Measurements from ENCODE around the gene EPHA6. TPM values are rescaled to one million over a fixed set of nuclear protein-coding genes. Genes with fewer than 3 reads are reported as not detected.

The EPHA6 gene
- total RNA-seq, 1 donor from 2014 or later: 1.1 TPM

DNA sequence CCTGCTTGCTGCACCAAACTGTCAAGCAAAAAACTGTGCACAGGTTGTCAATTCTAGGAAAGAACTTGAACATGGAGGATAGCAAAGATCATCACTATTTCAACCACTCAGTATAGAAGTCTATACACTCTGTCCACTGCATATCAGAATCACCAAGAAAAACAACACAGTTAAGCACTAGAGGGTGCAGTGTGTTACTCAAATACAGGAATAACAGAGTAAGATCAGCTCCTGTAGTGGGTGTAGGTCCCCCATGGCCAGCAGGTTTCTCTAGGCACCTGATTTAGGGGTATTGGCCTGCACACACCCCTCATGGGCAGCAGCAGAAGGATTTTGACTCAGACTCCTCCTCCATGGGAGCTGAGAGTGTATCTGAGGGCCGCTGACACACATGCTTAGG, 464.1 kb downstream of the EPHA6 start:
- no peak for DNase-seq

DNA sequence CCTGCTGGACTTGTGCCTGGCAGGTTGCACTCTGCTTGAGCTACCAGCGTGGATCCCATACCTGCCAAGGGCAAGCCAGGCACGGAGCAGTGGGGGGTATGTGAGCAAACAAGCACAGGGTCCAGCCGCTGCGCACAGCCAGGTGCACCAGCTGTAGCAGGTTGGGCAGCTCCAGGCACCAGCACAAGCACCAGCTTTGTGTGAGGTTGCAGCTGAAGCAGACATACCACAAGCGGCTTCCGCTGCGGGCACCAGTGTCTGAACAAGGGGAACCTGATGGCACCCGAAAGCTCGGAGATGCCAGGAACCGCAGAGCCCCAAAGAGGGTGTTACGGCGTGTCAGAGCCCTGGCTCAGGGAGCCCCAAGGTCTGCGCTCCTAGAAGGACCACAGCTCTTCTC, 477.5 kb downstream of the EPHA6 start:
- no peak for DNase-seq

DNA sequence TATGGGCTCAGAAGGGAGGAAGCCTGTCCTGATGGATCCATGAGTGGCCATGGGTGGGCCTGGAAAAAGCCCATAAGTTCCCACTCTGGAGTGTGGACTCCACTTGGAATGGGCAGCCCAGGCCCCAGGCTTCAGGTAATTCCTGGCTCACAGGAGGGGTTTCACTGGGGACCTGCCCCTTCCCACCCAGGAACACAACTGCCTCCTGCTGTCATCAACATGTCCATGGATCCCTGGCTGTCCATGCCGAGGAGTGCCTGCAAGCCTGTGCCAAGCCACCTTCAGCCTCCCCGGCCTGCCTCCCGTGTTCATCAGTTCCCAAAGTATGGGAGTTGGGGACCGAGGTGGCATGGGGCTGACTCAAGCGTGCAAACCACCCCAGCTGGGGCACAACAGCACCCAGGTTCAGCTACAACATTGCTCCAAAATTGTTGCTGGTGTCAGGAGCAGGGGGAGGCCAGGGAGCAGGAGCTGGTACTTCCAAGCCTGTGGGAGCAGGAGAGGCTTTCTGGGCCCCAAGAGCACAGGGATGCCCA, 479.3 kb downstream of the EPHA6 start:
- DNase-seq: no peak

DNA sequence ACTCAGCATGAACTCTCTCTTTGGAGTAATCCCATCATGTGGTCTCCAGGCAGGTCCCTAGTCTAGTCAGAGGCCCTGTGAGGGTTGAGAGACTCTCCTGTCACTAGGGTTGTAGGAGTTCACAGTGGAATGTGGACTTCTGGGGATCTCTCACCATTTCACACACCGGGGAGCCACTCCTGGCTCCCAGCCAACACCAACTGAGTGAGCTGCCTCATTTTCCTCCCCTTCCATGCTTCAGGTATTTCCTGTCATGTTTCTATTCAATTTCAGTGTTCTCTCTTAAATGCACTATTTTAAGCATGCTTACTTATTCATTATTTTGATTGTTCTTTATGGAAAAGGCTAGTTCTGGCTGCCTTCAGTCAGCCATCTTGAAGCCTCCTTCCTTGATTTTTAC, 482.6 kb downstream of the EPHA6 start:
- no peak for DNase-seq

DNA sequence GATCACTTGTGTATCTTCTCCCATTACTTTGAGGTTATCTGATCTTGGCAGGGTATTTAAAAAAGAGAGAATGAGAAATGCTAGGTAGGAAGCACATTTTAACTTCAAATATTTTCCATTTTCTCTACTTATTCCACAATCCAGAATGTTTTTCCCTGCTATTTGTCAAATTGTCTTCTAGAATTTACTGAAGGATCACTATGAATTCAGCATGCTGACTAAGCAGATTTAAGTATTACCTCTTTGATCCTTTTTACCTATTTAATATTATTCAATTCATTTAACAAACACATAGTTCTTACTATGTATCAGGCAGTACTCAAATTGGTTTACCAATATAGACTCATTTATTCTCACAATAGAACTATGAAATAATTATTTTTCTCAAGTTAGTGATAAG, 486.7 kb downstream of the EPHA6 start:
- no peak for DNase-seq

DNA sequence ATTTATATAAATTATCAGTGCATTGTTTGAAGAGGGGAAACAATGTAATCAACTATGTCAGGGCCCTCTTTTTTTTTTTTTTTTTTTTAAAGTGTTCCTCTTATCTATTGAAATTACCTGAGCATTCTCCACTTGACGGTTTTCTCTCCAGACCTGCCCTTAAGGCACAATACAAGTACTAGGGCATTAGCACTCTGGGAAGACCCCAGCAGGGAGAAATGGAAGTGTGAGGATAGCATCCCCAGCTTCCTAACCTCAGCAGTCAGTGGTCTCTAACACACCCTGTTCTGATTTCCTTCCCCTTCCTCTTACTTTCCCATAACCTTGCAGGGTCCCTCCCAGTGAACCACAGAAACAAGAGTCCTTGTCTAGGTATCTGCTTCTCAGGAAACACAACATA, 491.8 kb downstream of the EPHA6 start:
- DNase-seq: no peak

DNA sequence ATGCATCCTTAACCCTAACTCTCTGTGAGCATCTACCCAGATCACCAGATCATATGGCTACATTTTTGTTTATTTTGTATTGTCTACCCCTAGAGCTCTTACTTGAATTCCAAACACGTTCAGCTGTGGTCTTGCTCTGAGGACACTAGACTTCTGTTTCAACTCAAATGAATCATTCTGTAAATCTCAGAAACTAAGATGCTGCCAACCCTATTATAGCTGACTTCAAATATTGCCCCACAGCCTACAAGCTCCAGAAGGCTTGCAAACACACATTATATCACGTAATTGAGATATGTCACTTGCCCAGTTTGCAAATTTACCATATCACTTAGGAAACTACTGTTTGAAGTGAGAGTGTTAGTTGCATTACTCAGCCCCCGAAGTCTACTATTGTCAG, 524.0 kb downstream of the EPHA6 start:
- DNase-seq: no peak

DNA sequence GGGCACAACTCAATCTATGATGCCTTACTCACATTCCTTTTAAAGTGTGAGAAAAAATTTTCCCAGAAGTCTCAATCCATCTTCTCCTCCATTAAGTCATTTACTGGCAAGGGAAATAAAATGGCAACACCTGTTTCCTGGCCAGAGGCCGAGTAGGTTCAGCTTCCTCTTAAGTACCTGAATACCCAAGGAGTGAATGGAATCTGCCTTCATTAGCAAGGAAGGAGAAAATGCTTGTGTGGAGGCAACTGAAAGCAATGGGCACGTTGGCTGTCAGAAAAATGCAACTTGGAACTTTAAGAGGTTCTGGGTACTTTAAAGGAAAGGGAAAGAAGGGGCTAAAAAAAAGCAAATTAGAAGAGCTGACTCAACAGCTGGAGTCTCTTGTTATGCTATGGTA, 526.5 kb downstream of the EPHA6 start:
- DNase-seq: no peak

DNA sequence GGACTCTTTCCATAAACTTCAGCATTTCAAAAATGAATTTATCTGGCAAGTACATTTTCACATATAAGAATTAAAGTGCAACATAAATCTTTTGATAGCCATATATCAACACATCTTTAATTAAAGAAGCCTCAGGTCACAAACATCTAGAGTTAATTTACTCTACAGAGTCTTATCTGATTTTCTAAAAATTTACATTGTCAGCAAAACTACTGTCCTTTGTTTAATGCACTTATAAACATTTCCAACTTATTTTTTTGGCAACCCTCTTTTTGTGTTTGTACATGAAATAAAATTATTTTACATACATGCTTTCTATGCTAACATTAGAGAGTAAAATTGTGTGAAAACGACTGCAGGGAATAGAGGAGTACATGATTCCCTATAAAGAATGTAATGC, 533.4 kb downstream of the EPHA6 start:
- no peak for DNase-seq

DNA sequence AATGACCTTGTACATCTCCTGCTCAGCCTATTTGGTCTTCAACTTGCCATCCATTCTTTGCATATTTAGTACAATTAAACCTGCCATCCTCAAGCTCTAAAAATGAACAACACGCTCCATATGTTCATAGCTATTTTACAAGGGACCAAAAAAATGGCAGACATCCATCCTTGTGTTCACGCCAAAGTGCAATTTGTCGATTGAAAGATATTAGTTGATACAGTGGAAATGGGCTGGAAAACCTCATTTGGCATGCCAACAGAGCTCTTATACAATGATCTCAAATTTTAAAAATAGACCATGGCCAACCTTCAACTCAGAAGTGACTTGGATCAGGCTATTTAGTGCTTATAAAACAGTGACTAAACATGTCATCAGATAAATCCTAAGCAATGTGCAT, 536.6 kb downstream of the EPHA6 start:
- DNase-seq: peak; percentile 5

DNA sequence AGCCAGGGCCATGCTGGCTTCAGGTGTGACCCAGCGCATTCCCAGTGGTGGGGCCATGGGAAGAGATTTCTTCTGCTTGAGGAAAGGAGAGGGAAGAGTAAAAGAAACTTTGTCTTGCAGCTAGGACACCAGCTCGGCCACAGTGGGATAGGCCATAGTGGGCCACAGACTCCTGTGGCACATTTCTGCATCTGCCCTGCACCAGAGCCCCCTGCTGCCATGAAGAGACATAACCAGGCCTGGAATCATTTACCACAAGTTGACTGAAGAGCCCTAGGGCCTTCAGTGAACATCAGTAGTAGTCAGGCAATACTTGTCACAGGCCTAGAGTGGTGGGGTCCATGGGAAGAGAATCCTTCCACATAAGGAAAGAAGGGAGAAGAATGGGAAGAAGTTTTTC, 538.8 kb downstream of the EPHA6 start:
- no peak for DNase-seq

DNA sequence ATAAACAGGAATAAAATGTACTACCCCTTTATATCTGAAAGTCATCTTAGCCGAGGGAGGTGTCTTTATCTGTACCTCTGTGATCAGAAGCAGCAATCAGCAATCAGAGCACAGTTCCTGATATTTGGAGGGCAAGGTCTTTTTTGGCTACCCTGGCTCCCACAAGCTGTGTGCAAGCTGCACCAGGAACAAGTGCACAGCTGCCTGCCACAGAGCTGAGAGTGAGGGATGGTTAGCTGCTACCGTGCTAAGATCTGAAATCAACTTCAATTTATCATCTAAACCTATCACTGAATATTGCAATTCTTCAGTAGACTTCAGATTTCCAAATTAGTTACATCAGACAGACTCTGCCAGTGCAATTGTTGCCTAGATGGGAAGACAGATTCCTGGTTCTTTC, 545.6 kb downstream of the EPHA6 start:
- DNase-seq: no peak

DNA sequence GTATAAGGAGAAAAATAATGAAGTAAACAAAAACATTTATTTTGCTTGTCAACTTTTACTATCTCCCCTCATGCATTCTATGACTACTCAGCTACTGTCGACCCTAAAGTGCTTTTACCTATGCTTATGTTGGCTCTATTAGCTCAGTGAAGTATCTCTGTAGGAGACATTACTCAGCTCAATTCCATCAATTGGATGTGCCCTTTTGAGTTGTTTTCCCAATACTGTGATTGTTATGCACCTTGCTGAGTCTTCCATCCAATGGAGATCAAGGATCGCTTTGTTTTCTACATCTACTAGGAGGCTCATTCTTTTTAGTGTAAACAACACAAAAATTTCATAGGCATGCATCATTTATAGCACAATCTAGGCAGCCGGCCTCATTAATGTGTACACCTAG, 546.4 kb downstream of the EPHA6 start:
- no peak for DNase-seq

DNA sequence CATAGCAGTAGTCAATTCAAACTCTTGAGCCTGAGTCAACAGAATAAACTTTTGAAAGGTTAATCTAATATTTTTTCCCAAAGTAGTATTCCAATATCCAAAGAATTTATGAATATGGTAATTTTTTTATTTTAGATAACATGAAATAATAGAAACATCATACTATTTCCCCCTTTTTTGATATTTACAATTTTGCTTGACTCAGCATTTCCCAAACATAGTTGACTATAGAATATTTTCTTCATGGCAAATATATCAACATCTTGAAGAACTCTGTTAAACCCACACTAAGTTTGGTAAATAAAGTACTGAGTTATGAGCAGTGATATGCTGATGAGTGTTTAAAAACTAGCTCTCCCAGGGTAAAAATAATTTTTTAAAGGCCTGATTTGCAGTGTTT, 570.2 kb downstream of the EPHA6 start:
- DNase-seq: no peak

DNA sequence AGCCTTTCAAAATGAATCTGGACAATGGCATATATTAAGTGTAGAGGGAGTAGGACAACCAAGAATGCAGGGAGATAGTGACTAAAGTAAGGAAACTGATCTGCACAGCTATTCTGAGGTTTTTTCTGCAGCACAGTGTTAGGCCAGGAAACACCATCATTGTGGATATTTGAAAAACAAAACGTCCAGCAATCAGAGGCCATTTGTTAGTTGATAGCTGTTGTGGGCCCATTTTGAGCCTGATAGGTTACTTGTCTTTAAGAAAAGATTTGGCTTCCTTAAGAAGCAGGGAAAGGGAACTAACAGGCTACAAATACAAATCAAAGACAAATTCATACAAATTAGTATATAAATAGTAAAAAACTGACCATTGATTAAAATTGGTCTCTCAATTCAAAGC, 574.4 kb downstream of the EPHA6 start:
- no peak for DNase-seq

DNA sequence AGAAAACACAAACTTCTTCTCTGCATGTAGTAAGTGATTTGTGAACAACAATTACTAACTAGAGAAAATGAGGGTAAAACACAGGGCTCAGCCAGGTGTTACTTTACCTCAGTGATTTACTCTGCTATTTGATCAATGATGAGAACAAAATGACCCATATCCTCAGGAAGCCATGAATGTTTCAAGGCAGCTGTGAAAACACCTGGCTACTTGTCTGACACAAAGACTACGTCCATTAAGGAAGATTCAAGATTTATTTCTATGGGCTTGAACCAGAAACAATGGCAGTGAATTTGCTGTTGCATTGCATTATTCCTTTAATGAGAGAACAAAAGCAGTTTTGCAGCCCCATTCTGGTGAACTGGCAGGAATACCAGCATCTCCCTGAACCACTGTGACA, 575.5 kb downstream of the EPHA6 start:
- no peak for DNase-seq

DNA sequence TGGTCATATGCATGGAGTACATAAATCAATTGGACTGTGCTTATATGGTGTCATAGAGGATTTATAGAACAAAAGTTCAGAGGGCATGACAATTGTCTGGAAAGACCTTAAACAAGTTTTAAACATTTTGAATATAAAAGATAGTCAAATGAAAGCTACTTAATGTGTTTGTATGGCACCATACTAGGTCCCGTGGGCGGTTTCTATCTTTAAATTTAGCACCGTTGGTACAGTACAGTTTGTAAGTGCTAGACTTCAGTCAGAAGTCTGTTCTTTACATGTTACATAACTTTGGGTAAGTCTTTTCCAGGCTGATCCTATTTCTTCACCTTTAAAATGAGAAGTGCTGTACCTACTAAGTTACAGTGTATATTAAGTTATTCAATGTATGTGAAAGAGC, 576.8 kb downstream of the EPHA6 start:
- DNase-seq: no peak

DNA sequence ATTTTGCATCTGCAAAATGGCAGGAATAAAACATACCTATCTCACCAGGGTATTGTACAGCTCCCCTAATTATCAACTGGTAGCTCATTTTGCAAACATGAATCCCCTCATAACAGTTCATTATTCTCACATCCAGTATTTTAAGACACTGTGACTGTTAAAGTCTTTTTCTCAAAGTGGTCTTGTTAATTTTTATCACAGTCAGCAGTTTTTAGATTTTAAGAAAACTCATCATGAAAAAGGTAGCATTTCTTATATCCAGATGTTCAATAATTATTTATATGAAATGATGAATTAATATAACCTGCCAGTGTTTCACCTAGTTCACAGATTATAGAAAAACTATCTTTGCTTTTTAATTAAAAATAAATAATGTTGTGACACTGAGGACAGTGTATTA, 595.2 kb downstream of the EPHA6 start:
- no peak for DNase-seq

DNA sequence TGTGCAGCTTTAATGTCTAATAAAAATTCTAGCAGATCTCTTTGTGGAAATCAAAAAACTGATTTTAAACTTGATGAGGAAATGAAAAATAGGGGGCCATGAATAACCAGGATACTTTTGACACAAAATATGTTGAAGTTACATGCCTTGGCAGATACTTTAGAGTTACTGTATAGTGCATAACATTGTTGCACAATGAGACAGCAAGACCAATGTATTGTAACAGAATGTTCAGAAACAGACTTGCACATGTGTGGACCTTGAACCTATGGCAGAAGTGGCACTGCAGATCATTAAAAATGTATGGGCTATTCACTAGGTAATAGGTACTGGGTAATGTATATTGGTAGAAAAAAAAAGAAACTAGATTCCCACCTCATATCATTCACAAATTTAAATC, 607.2 kb downstream of the EPHA6 start:
- no peak for DNase-seq

DNA sequence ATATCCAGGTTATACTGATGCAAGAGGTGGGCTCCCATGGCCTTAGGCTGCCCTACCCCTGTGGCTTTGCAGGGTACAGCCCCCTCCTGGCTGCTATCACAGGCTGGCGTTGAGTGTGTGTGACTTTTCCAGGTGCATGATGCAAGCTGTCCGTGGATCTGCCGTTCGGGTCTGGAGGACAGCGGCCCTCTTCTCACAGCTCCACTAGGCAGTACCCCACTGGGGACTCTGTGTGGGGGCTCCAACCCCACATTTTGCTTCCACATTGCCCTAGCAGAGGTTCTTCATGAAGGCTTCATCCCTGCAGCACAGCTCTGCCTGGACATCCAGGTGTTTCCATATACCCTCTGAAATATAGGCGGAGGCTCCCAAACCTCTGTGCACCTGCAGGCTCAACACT, 610.6 kb downstream of the EPHA6 start:
- DNase-seq: no peak

DNA sequence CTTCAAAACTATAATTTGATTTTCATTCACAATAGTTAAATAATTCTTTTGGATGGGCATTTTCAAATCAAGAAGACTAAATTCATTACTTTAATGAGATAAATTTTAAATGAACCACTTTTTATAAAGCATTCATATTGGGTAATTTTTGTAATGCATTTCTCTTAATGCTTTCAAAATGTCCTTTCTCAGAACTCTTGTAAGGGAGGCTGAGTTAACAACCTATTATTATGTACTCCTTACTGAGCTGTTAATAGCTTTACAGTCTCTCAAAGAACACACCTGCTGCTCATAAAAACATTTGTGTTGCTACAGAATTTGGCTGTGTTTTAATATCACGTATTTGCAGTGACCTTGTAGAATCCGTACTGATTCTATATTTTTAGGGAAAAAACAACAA, 616.2 kb downstream of the EPHA6 start:
- no peak for DNase-seq

DNA sequence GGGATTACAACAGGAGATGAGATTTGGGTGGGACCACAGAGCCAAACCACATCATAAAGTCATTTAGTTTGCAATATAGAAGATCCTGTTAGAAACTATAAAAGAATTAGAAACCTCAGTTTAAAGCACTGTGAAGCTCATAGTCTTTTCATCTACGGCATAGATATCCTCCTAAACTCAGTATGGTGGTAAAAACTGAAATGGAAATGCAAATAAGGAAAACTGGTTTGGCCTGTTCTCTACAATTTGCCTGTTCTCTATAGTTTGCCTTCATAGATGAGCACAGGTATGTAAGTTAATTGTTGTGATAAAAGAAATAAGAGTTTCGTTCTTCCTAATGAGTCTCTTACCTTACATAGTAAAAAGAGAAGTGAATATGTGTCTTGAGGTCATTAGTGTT, 618.5 kb downstream of the EPHA6 start:
- no peak for DNase-seq

DNA sequence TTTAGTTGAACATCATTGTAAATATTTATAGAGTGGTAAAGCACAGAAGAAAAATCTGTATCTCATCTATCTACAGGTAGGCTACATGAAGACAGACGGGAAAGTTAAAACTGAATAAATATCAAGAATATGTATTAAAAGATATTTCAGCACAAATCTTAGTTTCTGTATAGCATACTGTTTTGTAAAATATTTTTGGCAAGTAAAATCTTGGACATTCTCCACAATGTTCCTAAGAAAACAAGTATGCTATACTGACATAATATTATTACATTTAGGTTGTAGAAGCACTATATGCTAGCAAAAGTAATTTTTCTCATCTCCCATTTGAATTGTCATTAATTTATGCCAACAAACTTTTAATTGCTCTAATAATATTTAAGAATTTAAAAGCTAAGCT, 623.7 kb downstream of the EPHA6 start:
- DNase-seq: no peak

DNA sequence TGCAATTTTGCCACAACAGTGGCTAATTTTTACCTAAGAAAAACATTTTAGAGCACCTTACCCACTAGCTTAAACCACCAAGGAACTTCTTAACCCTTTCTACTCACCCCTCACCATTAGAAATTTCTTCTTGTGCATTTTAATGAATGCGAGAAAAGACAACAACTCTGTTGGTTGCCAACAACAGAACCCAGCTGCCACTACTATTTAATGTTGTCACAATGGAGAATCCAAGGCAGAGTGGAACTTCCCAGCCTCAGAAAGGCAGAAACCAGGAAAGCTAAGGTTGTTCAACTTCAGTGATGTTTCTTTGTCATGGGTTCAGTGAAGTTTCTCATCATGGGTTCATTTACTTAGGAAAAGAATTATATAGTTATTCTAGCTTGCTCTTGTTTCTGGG, 625.0 kb downstream of the EPHA6 start:
- DNase-seq: no peak

DNA sequence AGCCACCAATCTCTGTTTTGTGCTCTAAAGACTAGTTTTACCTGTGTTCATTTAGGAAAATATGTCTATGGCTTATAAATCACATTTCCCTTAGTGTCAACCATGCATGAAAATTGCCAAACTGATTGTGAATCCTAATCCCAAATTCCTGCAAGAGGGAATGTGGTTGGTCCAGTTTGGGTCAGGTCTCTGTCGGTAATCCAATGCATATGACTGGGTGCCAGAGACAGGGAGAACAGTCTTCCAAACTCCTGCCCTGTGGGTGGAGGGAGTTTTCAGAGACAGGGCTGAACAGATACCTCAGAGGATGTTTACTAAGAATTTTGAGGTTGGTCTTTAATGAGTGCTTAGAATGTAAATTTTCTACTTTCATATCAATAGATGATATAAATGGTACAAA, 649.6 kb downstream of the EPHA6 start:
- no peak for DNase-seq

DNA sequence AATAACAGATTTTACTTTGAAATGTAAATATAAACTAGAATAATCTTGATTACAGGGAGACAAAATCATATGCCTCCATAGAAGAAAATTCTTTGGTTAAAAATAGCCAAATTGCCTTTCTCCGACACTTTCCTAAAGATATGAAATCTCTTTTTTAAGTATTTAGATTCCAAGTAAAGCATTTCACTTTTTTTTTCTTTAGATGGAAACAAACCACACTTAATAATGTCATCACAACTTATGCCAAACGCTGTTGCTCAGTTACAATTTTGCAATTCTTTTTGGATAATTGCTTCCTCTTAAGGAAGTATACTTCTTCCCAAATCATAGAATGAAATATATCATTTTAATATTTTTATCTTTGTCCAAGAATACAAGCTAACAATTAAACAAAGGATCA, 656.1 kb downstream of the EPHA6 start:
- DNase-seq: no peak
